Measurements from ENCODE around the gene COQ4.
"Not testable (repeated sequence)": the region's sequence is repeated elsewhere in the genome, so short reads cannot be mapped to it uniquely, and the experiment has no call there.

Gene COQ4

DNA sequence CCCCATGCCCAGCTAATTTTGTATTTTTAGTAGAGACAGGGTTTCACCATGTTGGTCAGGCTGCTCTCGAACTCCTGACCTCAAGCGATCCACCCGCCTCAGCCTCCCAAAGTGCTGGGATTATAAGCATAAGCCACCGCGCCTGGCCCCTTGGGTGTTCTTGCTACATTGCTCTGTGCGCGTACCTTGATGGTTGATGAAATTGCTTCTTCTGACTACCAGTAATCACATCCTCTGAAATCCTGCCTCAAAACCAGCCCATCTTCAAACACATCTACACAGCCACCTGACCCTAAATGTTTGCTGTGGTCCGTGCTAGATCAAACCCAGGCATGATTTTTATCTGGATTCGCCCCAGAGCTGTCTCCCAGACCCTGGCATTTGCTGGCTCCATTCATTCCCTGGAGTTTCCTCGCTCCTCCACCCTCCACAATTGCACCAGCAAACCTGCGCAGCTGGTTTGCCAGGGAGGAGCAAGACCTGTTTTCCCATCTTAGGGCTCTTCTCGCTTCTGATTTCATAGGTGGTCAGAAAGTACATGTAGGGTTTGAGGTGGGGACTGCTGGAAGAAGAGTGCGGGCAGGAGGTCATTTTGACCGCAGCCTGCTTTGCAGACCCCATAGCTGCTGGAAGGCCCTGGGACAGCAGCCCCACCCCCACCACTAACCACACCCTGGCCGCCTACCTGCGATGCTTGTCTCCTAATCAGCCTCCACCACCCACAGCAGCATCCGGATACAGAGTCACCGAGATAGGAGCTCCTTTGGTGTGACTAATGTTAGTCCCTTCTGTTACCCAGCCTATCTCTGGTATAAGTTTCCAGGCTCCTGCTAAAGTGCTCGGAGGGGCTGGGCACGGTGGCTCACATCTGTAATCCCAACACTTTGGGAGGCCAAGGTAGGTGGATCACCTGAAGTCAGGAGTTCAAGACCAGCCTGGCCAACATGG, 23.8 kb upstream of the COQ4 start:
- DNase-seq (ENCODE audit: low spot score) = no peak

DNA sequence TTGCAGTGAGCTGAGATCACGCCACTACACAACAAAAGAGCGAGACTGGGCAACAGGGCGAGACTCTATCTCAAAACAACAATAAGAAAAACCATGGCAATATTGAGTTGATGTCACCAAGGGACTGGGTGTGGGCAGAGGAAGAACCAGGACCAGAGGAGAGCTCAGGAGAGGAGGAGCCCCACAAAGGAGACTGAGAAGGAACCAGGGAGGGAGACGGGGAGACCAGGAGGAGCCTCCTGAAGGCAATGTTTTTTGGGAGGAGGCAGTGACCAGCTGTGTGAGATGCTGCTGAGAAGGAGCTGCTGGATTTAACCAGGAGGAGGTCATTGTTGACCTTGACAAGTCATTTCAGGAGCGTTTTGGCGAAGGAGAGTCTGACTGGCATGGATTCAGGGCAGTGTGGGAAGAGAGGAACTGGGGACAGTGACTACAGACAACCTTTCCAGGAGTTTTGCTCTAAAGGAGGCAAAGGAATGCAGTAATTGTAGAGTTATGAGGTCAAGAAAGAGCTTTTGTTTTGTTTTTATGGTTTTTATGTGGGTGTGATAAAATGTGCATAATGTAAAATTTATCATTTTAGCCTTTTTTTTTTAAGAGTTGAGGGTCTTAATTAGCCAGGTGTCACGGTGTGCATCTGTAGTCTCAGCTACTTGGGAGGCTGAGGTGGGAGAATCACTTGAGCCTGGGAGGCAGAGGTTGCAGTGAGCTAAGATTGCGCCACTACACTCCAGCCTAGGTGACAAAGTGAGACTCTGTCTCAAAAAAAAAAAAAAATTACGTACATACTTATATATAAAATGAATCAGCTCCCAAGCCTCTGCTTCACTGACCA, 18.3 kb upstream of the COQ4 start:
- DNase-seq (ENCODE audit: low spot score) = no peak

DNA sequence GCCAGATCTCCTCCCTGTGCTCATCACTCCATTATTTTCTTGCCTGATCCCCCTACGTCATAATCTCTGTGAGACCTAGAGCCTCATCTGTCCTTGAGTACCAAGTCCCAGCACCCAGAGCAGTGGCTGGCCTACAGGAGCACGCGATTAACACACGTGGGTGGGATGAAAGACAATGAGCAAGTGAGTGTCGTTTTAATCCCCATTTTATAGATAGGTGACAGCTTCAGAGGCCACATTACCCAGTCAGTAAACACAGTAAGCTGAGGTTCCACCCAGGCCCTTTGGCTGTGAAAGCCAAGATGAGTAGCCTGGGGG, 17.7 kb upstream of the COQ4 start:
- DNase-seq (ENCODE audit: low spot score) = no peak

DNA sequence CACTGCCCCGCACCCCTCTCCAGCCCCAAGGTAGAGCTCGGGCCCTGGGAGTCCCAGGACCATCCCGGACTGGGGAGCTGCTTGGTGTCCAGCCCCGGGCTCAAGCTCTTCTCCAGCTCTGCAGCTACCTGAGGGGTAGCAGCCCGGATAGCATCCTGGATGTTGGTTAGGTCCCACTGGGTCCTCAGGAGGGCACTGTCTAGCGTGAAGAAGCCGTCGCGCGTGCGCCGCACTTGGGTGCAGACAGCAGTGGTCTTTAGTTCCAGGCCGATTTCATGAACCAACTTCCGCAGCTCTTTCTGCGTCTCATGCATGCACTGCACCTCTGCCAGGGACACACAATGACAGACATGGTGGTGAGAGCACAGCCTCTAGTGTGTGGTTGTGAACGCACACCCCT, 13.1 kb upstream of the COQ4 start:
- DNase-seq (ENCODE audit: low spot score) = no peak

GRCh38 chr9:128310461-128310860, 12.2 kb upstream of the COQ4 start:
- no peak for DNase-seq (ENCODE audit: low spot score)

- no peak for DNase-seq (ENCODE audit: low spot score)
Measured at GRCh38 chr9:128314697-128315096, 7.9 kb upstream of the COQ4 start.

- DNase-seq (ENCODE audit: low spot score) = no peak
Measured at GRCh38 chr9:128316421-128316820, 6.2 kb upstream of the COQ4 start.

DNA sequence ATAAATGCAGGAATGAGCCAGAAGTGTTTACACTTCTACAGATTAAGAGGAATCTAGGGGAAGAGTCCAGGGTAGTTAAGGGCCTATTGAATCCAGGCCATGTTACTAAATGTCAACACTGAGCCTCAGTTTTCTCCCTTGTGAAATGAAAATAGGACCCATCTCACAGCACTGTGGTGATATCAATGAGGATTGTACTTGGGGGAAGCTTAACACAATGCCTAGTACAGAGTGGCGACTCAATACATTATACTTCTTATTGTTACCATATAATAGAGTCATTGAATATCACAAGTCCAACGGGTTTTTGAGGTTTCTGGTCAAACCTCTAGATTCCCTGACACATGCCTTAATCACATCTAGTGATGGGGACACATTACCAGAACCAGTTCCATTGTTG, 5.0 kb upstream of the COQ4 start:
- DNase-seq (ENCODE audit: low spot score) = no peak

DNA sequence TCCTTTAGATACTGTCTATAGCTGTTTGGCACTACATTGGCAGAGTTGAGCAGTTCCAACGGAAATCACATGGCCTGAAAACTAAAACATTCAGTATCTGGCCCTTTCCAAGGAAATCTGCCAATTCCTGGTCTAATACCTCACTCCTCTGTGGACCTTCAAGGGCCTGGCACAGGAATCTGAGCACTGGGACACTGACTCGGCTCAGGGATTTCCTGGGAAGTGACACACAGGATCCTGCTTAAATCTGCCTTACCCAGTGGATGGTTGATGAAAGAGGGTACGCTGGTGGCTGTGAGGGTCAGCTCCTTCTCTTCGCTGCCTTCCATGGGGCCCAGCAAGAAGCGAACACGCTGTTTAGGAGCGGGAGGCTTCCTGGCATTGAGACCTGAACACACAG, 1.3 kb upstream of the COQ4 start:
- DNase-seq (ENCODE audit: low spot score) = no peak

GRCh38 chr9:128321879-128322403, 698 bp upstream of the COQ4 start:
- no peak for DNase-seq (ENCODE audit: low spot score)

- no peak for DNase-seq (ENCODE audit: low spot score)
Measured at GRCh38 chr9:128323212-128323730, 632 bp downstream of the COQ4 start.

DNA sequence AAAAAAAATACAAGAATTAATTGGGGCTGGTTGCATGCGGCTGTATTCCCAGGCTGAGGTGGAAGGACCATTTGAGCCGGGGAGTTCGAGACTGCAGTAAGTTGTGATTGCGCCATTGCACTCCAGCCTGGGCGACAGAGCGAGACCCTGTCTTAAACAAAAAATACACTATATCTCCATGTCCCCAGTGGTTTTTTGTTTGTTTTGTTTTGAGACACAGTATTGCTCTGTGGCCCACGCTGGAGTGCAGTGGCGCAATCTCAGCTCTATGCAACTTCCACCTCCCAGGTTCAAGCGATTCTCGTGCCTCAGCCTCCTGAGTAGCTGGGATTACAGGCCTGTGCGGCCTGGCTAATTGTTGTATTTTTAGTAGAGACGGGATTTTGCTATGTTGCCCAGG, 1.2 kb downstream of the COQ4 start:
- DNase-seq (ENCODE audit: low spot score) = no peak

GRCh38 chr9:128324401-128324800, 1.8 kb downstream of the COQ4 start:
- DNase-seq (ENCODE audit: low spot score) = no peak

- no peak for DNase-seq (ENCODE audit: low spot score)
Measured at GRCh38 chr9:128325629-128326028, 3.0 kb downstream of the COQ4 start.

DNA sequence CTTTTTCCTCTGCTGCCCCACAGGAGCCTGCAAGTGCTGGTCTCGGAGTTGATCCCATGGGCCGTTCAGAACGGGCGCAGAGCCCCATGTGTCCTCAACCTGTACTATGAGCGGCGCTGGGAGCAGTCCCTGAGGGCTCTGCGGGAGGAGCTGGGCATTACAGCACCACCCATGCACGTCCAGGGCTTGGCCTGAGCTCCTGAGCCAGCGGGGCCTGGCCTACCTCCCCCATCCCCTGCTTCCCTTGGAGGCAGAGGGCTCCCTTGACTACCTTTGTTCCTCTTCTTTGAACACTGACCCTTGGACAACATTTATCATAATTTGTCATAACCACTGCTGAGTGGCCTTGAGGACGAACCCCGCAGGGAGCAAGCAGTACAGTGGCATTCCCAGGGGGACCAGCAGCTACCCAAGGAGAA, 10.8 kb downstream of the COQ4 start:
- DNase-seq (ENCODE audit: low spot score) = no peak

- DNase-seq (ENCODE audit: low spot score) = no peak
Measured at GRCh38 chr9:128335161-128335560, 12.5 kb downstream of the COQ4 start.

- no peak for DNase-seq (ENCODE audit: low spot score)
Measured at GRCh38 chr9:128335914-128336313, 13.3 kb downstream of the COQ4 start.

DNA sequence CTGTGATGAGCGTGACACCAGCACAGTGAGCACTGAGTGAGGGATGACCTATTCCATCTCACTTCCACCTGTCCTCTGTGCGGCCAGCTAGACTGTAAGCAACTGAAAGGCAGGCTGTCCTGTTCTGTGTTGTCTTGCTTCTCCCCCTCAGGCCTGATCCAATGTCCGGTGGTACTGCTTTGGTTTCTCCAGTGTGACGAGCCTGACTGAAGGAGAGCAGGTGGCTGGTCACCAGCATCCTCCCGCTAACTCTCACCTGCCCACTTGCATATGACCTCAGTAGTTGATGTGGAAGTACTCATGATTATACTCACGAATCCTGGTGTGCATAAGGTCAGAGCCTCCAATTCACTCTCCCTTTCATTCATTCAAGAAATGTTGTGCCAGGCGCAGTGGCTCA, 15.3 kb downstream of the COQ4 start:
- DNase-seq (ENCODE audit: low spot score) = no peak

- not testable (repeated sequence) for DNase-seq (ENCODE audit: low spot score)
Measured at GRCh38 chr9:128338852-128339614, 16.4 kb downstream of the COQ4 start.

- peak; percentile 86 for DNase-seq (ENCODE audit: low spot score)
Measured at GRCh38 chr9:128339761-128340690, 17.4 kb downstream of the COQ4 start, which contains the start of gene SLC27A4. SLC27A4 (plus strand) TSS chr9:128340527; CDS start chr9:128343133, 2,606 bp downstream.
